ENCODE results near the gene SAMD5. TPM values are rescaled to one million over a fixed set of nuclear protein-coding genes. Genes with fewer than 3 reads are reported as not detected.

Gene SAMD5
- total and polyA plus RNA-seq, 10 of the 15 experiments (the other 5 are each of a cell fraction or from before 2014, with no cell fraction given) = 0.01 to 0.23 (median 0.05) TPM; not detected in 5

GRCh38 chr6:147528511-147529145 lies 20.1 kb downstream of the SAMD5 start:
- CTCF ChIA-PET = no interaction called here
- intact Hi-C loops (cut with micrococcal nuclease; ENCODE audit: unreplicated experiment) (no loop called here), in situ Hi-C loops (cut with MboI) (no loop called here)
- Histone ChIP-seq H3K36me3 (ENCODE audit: control insufficient read depth in 2 of 2, insufficient read depth in 2 of 2, low read length in 1 of 2) (no peaks in the 10 kb centered on the region), H3K4me1 (ENCODE audit: control insufficient read depth, insufficient read depth, low read length) (no peaks in the 10 kb centered on the region), H3K27me3 (replicated peaks in 1 of 2; ENCODE audit: control insufficient read depth in 2 of 2, insufficient read depth in 2 of 2, low read length in 1 of 2) (no peaks in the 10 kb centered on the region), H3K4me2 (ENCODE audit: control insufficient read depth, insufficient read depth) (no peak overlapping the region), H3K79me2 (ENCODE audit: control insufficient read depth, insufficient read depth, low read length) (no peaks in the 10 kb centered on the region), H3K27ac (ENCODE audit: control insufficient read depth, insufficient read depth) (no peak overlapping the region), H2AFZ (ENCODE audit: control insufficient read depth, low read depth, low read length) (no peak overlapping the region), H4K20me1 (ENCODE audit: control insufficient read depth, insufficient read depth) (no peaks in the 10 kb centered on the region), H3K4me3 (no peak overlapping the region), H3K9ac (ENCODE audit: control insufficient read depth, insufficient read depth, low read length) (no peak overlapping the region), H3K9me3 (replicated peaks; ENCODE audit: control insufficient read depth, insufficient read depth, low read length) (no peaks in the 10 kb centered on the region)
- no TSS peak for BruUV-seq (replicated peaks)
- DNase-seq (ENCODE audit: low read depth, low spot score) (no peak), ATAC-seq (no peak), FAIRE-seq (no peak)
- POLR2A ChIA-PET = no interaction called here
- RAD21 ChIA-PET (ENCODE audit: unreplicated experiment) = no interaction called here
- SMC1A ChIA-PET (ENCODE audit: uncharacterized antibody, unreplicated experiment) = no interaction called here
- TF ChIP-seq CEBPB (IDR thresholded peaks at IDR 0.05; ENCODE audit: borderline replicate concordance in 1 of 2, low read depth in 2 of 2, low read length in 2 of 2) (no peak), CBX3 (IDR thresholded peaks at IDR 0.05; ENCODE audit: borderline replicate concordance, low read depth) (no peak), MYB (IDR thresholded peaks at IDR 0.05; ENCODE audit: borderline replicate concordance, low read depth, low read length) (no peak), MXI1 (IDR thresholded peaks at IDR 0.05; ENCODE audit: low read depth, low read length) (no peak), ASH2L (IDR thresholded peaks at IDR 0.05; ENCODE audit: borderline replicate concordance, low read depth) (no peak), RFX5 (IDR thresholded peaks at IDR 0.05; ENCODE audit: low read depth, low read length) (no peak), NFYA (IDR thresholded peaks at IDR 0.05; ENCODE audit: borderline replicate concordance, low read depth, low read length) (no peak), BACH1 (IDR thresholded peaks at IDR 0.05; ENCODE audit: borderline replicate concordance) (no peak), CUX1 (IDR thresholded peaks at IDR 0.05; ENCODE audit: insufficient replicate concordance, low read depth, low read length) (no peak), PBX3 (IDR thresholded peaks at IDR 0.05; ENCODE audit: insufficient replicate concordance, low read depth, low read length) (no peak), BRCA1 (IDR thresholded peaks at IDR 0.05; ENCODE audit: low read depth, low read length) (no peak), FOXM1 (IDR thresholded peaks at IDR 0.05; ENCODE audit: low read depth, low read length) (no peak), NFYB (IDR thresholded peaks at IDR 0.05; ENCODE audit: insufficient read depth, low read depth, low read length) (no peak), PAX5 (IDR thresholded peaks at IDR 0.05; ENCODE audit: borderline replicate concordance, low read depth, low read length) (no peak)
